Lower lobe of right lung (tissue), 2 donors: ENCODE results near the gene ADGRB3. TPM values are rescaled to one million over a fixed set of nuclear protein-coding genes. Genes with fewer than 3 reads are reported as not detected.

Source experiments
- ATAC-seq, 2 donors: fragments of 200-7000 bp; cut with Tn5 transposase; one replicate each; pipeline ENCODE4 v1.9.1; 2020 to 2022; ENCODE audit warnings: mild to moderate bottlenecking in 2 of 2, moderate library complexity in 2 of 2
- DNase-seq: peaks from one replicate; pipeline ENCODE4 v3.0.0-alpha.2; 2020
- H3K27ac ChIP-seq: fragments of 200-600 bp; one replicate; pipeline ENCODE4 v1.8.0; 2022
- H3K27me3 ChIP-seq: fragments of 200-600 bp; one replicate; pipeline ENCODE4 v1.8.0; 2022; ENCODE audit warnings: low read depth
- H3K36me3 ChIP-seq: fragments of 200-600 bp; one replicate; pipeline ENCODE4 v1.8.0; 2022; ENCODE audit warnings: mild to moderate bottlenecking
- H3K4me1 ChIP-seq: fragments of 200-600 bp; one replicate; pipeline ENCODE4 v1.8.0; 2022
- H3K4me3 ChIP-seq: fragments of 200-600 bp; one replicate; pipeline ENCODE4 v1.8.0; 2022; ENCODE audit warnings: mild to moderate bottlenecking
- H3K9me3 ChIP-seq: fragments of 200-600 bp; one replicate; pipeline ENCODE4 v1.8.0; 2022
- intact Hi-C: fragments of 100-400 bp; cut with DNase I; formaldehyde crosslinking; loops from one replicate; pipeline ENCODE4 v1.11.0; 2022
- total RNA-seq: library from RNA; stranded (reverse); fragmentation: NEBNext Ultra II Directional; extraction: Animal tissue kit (Norgen Biotek cat#: 25700); gene quantifications from one replicate; pipeline ENCODE4 v1.2.1, GENCODE V29; 2021
- TF ChIP-seq, protein P1 (sequence below): fragments of 200-600 bp; IDR thresholded peaks from one replicate; pipeline ENCODE4 v1.8.0; 2022; ENCODE audit warnings: antibody characterized with exemption, mild to moderate bottlenecking
- donor health status: DM: no; HTN: yes; CAD: no; lungs with severe emphysema.

ADGRB3 gene
- total RNA-seq, 1 donor from 2014 or later, result 2.3 TPM

DNA sequence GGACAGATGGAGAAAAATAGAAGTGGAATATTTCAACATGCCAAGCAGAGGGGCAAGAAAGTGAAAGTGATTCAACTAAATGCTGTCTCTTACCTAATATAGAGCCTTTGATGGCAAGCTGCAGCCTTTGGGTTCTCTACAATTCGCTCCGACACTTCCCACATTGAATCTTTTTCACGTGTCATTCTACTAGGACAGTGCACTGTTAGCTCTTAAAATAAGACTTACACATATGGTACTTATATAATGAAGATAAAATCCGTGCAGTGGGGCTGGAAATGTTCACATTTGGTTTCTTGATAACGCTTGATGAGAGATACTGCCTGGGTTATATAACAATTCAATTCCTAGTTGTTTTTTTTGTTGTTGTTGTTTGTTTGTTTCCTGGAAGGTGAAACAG, 659.3 kb downstream of the ADGRB3 start:
- DNase-seq, result no peak
- H3K27ac ChIP-seq, result no peak overlapping the region
- no peaks in the 10 kb centered on the region for H3K27me3 ChIP-seq
- no peak overlapping the region for H3K4me3 ChIP-seq
- intact Hi-C loops, result no loop called here
- H3K9me3 ChIP-seq, result no peaks in the 10 kb centered on the region
- no peaks in the 10 kb centered on the region for H3K4me1 ChIP-seq
- ATAC-seq, result no peak
- H3K36me3 ChIP-seq, result no peaks in the 10 kb centered on the region
- TF ChIP-seq, protein P1, sequence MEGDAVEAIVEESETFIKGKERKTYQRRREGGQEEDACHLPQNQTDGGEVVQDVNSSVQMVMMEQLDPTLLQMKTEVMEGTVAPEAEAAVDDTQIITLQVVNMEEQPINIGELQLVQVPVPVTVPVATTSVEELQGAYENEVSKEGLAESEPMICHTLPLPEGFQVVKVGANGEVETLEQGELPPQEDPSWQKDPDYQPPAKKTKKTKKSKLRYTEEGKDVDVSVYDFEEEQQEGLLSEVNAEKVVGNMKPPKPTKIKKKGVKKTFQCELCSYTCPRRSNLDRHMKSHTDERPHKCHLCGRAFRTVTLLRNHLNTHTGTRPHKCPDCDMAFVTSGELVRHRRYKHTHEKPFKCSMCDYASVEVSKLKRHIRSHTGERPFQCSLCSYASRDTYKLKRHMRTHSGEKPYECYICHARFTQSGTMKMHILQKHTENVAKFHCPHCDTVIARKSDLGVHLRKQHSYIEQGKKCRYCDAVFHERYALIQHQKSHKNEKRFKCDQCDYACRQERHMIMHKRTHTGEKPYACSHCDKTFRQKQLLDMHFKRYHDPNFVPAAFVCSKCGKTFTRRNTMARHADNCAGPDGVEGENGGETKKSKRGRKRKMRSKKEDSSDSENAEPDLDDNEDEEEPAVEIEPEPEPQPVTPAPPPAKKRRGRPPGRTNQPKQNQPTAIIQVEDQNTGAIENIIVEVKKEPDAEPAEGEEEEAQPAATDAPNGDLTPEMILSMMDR, result no peak

DNA sequence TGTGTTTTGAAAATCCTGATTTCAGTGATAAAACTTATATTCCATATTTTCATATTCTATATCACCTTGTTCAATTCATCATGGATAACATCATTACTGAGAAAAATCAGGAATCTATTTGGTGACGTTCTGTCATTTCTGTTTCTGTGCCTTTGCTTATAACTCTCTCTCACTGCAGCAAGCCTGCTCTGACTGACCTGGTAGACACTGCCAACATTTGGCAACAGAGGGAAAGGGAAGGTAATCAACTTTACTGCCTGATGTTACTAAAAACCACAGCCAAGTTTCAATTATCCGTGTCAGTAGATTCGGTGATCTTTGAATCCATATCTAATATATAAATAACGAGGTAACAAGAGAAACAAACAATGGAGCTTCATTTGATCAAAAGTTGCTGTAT, 659.8 kb downstream of the ADGRB3 start:
- TF ChIP-seq, protein P1, result no peak
- H3K27me3 ChIP-seq, result no peaks in the 10 kb centered on the region
- H3K4me1 ChIP-seq, result no peaks in the 10 kb centered on the region
- DNase-seq (no peak), ATAC-seq (no peak)
- H3K36me3 ChIP-seq, result no peaks in the 10 kb centered on the region
- intact Hi-C loops, result no loop called here
- no peak overlapping the region for H3K27ac ChIP-seq
- H3K4me3 ChIP-seq, result no peak overlapping the region
- no peaks in the 10 kb centered on the region for H3K9me3 ChIP-seq

DNA sequence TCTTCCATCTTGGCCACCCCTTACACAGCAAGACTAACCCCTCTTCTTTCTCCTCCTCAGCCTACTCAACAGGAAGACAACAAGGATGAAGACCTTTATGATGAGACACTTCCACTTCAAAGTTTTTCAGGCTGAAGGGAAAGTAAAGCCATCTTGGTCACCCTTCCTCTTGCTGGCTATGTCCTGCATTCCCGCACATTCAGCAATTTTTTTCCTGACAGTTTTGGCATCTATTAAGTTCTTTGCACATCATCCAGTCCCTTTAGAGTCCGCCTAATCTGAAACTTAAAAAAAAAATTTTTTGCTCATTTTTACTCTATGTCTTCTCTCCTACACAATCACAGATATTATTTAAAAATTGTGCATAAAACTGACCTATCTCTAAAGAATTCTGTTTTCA, 668.3 kb downstream of the ADGRB3 start:
- ATAC-seq, result no peak
- Histone ChIP-seq H3K9me3 (no peaks in the 10 kb centered on the region), H3K36me3 (no peaks in the 10 kb centered on the region), H3K27ac (no peak overlapping the region), H3K4me3 (no peak overlapping the region), H3K4me1 (no peaks in the 10 kb centered on the region), H3K27me3 (no peaks in the 10 kb centered on the region)
- intact Hi-C loops, result no loop called here
- no peak for DNase-seq
- TF ChIP-seq, protein P1, result no peak

DNA sequence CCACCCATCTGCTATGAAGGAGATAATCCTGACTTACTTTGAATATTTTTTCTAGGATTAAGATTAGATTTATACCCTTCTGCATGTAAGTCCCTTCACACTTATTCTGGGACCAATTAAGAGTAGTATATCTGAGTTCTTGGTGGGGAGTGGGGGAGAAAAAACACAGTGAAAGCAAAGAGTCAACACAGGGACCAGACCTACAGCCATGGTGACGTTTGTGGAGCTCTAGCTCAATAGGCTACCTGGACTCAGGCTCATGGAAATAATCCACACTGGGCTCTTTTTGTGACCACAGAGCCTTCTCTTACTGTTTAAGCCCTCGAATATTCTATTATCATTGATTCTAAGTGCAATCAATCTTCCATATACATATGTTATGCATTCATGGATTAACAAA, 670.4 kb downstream of the ADGRB3 start:
- DNase-seq, result no peak
- Histone ChIP-seq H3K36me3 (no peaks in the 10 kb centered on the region), H3K27me3 (no peaks in the 10 kb centered on the region), H3K27ac (no peak overlapping the region), H3K9me3 (no peaks in the 10 kb centered on the region), H3K4me1 (no peaks in the 10 kb centered on the region), H3K4me3 (no peak overlapping the region)
- intact Hi-C loops, result no loop called here
- ATAC-seq, result no peak
- TF ChIP-seq, protein P1, result no peak

DNA sequence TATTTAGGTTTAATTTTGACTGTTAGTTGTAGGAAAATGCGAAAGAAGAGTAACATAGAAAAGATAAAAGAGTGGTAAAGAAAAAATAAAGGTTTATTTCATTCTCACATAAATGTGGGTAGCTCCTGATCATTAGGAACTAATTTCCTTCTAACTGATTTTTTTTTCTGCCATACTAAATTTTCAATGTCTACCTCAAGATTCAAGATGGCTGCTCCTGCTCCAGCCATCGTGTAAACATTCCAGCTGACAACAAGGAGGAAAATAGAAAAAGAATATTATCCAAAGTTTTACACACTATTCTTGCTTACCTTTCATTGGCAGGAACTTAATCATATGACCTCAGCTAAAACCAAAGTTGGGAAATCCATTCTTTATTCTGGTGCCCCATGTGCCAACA, 673.5 kb downstream of the ADGRB3 start:
- H3K4me1 ChIP-seq, result no peaks in the 10 kb centered on the region
- TF ChIP-seq, protein P1, result no peak
- H3K9me3 ChIP-seq, result no peaks in the 10 kb centered on the region
- ATAC-seq (no peak), DNase-seq (no peak)
- intact Hi-C loops, result no loop called here
- no peaks in the 10 kb centered on the region for H3K36me3 ChIP-seq
- H3K27me3 ChIP-seq, result no peaks in the 10 kb centered on the region
- H3K4me3 ChIP-seq, result no peak overlapping the region
- no peak overlapping the region for H3K27ac ChIP-seq

DNA sequence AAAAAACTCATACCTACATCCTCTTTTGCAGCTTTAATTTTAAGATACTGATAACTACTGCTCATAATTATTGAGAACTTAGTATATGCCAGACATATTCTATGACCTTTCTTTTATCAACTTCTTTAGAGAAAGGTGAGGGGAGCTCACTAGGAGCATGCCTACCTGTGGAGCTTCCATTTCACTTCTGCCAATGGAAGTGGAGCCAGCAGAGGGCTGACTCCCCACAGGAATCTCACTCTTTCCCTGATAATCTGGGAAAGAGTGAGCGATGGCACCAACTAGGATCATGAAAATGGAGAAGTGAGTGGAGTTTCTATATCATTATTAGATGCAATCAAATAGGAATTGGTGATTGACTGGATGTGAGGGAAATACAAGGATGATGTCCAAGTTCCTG, 676.8 kb downstream of the ADGRB3 start:
- no peak for DNase-seq
- H3K4me3 ChIP-seq, result no peak overlapping the region
- no peaks in the 10 kb centered on the region for H3K27me3 ChIP-seq
- TF ChIP-seq, protein P1, result no peak
- no peaks in the 10 kb centered on the region for H3K9me3 ChIP-seq
- H3K27ac ChIP-seq, result no peak overlapping the region
- ATAC-seq, result no peak
- no peaks in the 10 kb centered on the region for H3K4me1 ChIP-seq
- intact Hi-C loops, result no loop called here
- no peaks in the 10 kb centered on the region for H3K36me3 ChIP-seq
